ENCODE results near the gene ADCY3. TPM values are rescaled to one million over a fixed set of nuclear protein-coding genes. Genes with fewer than 3 reads are reported as not detected.

Gene ADCY3
- total and polyA plus RNA-seq, 2 of the 13 experiments (the other 11 are each of a cell fraction or from before 2014, with no cell fraction given) = 0.11 to 0.61 TPM

- TF ChIP-seq ATF2 (CRISPR knock-in tag; IDR thresholded peaks at IDR 0.05) (no peak), KIAA2018 (CRISPR knock-in tag; IDR thresholded peaks at IDR 0.05; ENCODE audit: borderline replicate concordance) (no peak)
Observed at GRCh38 chr2:24907116-24907515, 12.9 kb downstream of the ADCY3 start (continued).

GRCh38 chr2:24906466-24906865 is 13.6 kb downstream of the ADCY3 start:
- in situ Hi-C loops (cut with HindIII; ENCODE audit: extremely low pct_ligation_motif_present, low pct_unique_long_range_greater_than_20kb) = no loop called here
- whole genome bisulfite sequencing (ENCODE audit: low lambda C conversion rate) = 25% methylated on average over 5 of the region's 6 CpGs
- FAIRE-seq (no peak), DNase-seq (ENCODE audit: low spot score) (no peak), ATAC-seq (no peak)
- CTCF ChIA-PET (ENCODE audit: low intra/inter-chr PET ratio, low total read pairs) = no interaction called here
- H3K27ac ChIP-seq (ENCODE audit: extremely low read length, insufficient read depth, low read length) = no peak overlapping the region
- no peak overlapping the region for H3K9ac ChIP-seq (ENCODE audit: insufficient read depth, low read depth, low read length)
- H3K9me3 ChIP-seq (ENCODE audit: low read length) = no peaks in the 10 kb centered on the region
- H3K79me2 ChIP-seq (ENCODE audit: insufficient read depth, low read length) = no peaks in the 10 kb centered on the region
- no peak overlapping the region for H2AFZ ChIP-seq (ENCODE audit: low read length)
- intact Hi-C loops (cut with micrococcal nuclease; ENCODE audit: unreplicated experiment) = no loop called here
- POLR2A ChIA-PET = no interaction called here
- no peaks in the 10 kb centered on the region for H3K36me3 ChIP-seq (replicated peaks in 1 of 2; ENCODE audit: control insufficient read depth in 1 of 2, insufficient read depth in 2 of 2, low read length in 2 of 2)
- BruUV-seq (replicated peaks) = no TSS peak
- no peaks in the 10 kb centered on the region for H4K20me1 ChIP-seq (ENCODE audit: insufficient read depth, low read length)
- no peak overlapping the region for H3K4me3 ChIP-seq (replicated peaks in 1 of 3; ENCODE audit: insufficient read depth in 1 of 3, low read depth in 2 of 3, low read length in 3 of 3)
- no peak overlapping the region for H3K4me2 ChIP-seq (ENCODE audit: low read depth, low read length)
- no peaks in the 10 kb centered on the region for H3K4me1 ChIP-seq (ENCODE audit: insufficient read depth, low read length)
- peaks cover 0 to 28% of the 10 kb centered on the region in 2 experiments; a peak in 3 of 5 replicates for H3K27me3 ChIP-seq (ENCODE audit: control insufficient read depth in 1 of 2, insufficient read depth in 2 of 2, low read length in 2 of 2)
- TF ChIP-seq ZSCAN21 (CRISPR knock-in tag; IDR thresholded peaks at IDR 0.05; ENCODE audit: borderline replicate concordance) (no peak), ZBTB2 (CRISPR knock-in tag; IDR thresholded peaks at IDR 0.05; ENCODE audit: low read depth) (no peak), ZNF800 (CRISPR knock-in tag; IDR thresholded peaks at IDR 0.05) (no peak)

Data from HepG2 (cell line).